Measurements from ENCODE around the gene GALNS.

GALNS gene

GRCh38 chr16:88813269-88814143 lies 43.2 kb downstream of the GALNS start:
- no peak for DNase-seq

- DNase-seq, result peak; percentile 63 to 78
These were observed 44.1 kb downstream of the GALNS start for GRCh38 chr16:88812513-88813268.

- DNase-seq, result peak; percentile 88 to 96
These were observed 44.8 kb downstream of the GALNS start, which contains the start of gene APRT for GRCh38 chr16:88811769-88812512. Gene APRT (minus strand): TSS chr16:88811928. CDS start chr16:88811899, 29 bp downstream.

GRCh38 chr16:88810912-88811768 lies 45.6 kb downstream of the GALNS start:
- peak; percentile 68 to 72 for DNase-seq

- DNase-seq, result peak; percentile 65 to 67
These were observed 46.4 kb downstream of the GALNS start for GRCh38 chr16:88810166-88810911.

GRCh38 chr16:88809676-88810165 lies 47.0 kb downstream of the GALNS start:
- no peak for DNase-seq

- DNase-seq, result no peak
These were observed 47.6 kb downstream of the GALNS start for GRCh38 chr16:88809068-88809675.

- DNase-seq, result no peak
These were observed 48.9 kb downstream of the GALNS start for GRCh38 chr16:88807626-88808453.

GRCh38 chr16:88807142-88807625 lies 49.6 kb downstream of the GALNS start:
- no peak for DNase-seq

- no peak for DNase-seq
These were observed 50.1 kb downstream of the GALNS start for GRCh38 chr16:88806491-88807111.

- no peak for DNase-seq
These were observed 50.8 kb downstream of the GALNS start for GRCh38 chr16:88805887-88806393.

GRCh38 chr16:88805340-88805715 lies 51.4 kb downstream of the GALNS start:
- DNase-seq, result no peak

- DNase-seq, result no peak
These were observed 52.0 kb downstream of the GALNS start for GRCh38 chr16:88804552-88805339.

GRCh38 chr16:88804173-88804551 lies 52.6 kb downstream of the GALNS start:
- no peak for DNase-seq

- peak; percentile 73 to 94 for DNase-seq
These were observed 53.3 kb downstream of the GALNS start, which contains the start of gene CDT1 for GRCh38 chr16:88803264-88803987. Gene CDT1 (plus strand): TSS chr16:88803789. CDS start chr16:88803832, 43 bp downstream.

GRCh38 chr16:88800277-88800592 lies 56.5 kb downstream of the GALNS start:
- DNase-seq, result no peak

- DNase-seq, result no peak
These were observed 57.0 kb downstream of the GALNS start for GRCh38 chr16:88799569-88800276.

Data from inflammatory macrophage treated with lipopolysaccharide for 1 hour (primary cell).